Loucy (cell line): ENCODE results near the gene SMC4.

Experiments used
- H2AFZ ChIP-seq: fragments of 200-600 bp; sonication (generic); 2 replicates; pipeline ENCODE4 v1.6.0; 2016; ENCODE audit warnings: antibody characterized with exemption, mild to moderate bottlenecking, low read length, moderate library complexity
- H3F3A ChIP-seq: fragments of 200-600 bp; 2 replicates; pipeline ENCODE4 v1.6.0; 2016; ENCODE audit warnings: antibody characterized with exemption, low read depth, mild to moderate bottlenecking
- H3K27me3 ChIP-seq: fragments of 200-600 bp; sonication (generic); 2 replicates; pipeline ENCODE4 v1.6.1; 2014; ENCODE audit warnings: low read length, mild to moderate bottlenecking; ENCODE audit not compliant: insufficient read depth, poor library complexity, severe bottlenecking
- H3K36me3 ChIP-seq: fragments of 200-600 bp; sonication (generic); 2 replicates; pipeline ENCODE4 v1.6.1; 2016; ENCODE audit warnings: low read length; ENCODE audit not compliant: insufficient read depth
- H3K4me1 ChIP-seq: fragments of 200-600 bp; sonication (generic); 2 replicates; pipeline ENCODE4 v1.5.1; 2014; ENCODE audit warnings: low read length, mild to moderate bottlenecking; ENCODE audit not compliant: insufficient read depth, poor library complexity, severe bottlenecking
- H3K4me2 ChIP-seq: fragments of 200-600 bp; sonication (generic); 2 replicates; pipeline ENCODE4 v1.6.0; 2014; ENCODE audit warnings: antibody characterized with exemption, low read length, low read depth, mild to moderate bottlenecking; ENCODE audit not compliant: poor library complexity, severe bottlenecking
- H3K4me3 ChIP-seq: fragments of 200-600 bp; sonication (generic); 2 replicates; pipeline ENCODE4 v1.5.1; 2014; ENCODE audit warnings: low read length, mild to moderate bottlenecking, mixed read lengths; ENCODE audit not compliant: poor library complexity, severe bottlenecking
- H3K79me2 ChIP-seq: fragments of 200-600 bp; sonication (generic); 2 replicates; pipeline ENCODE4 v1.6.1; 2014; ENCODE audit warnings: low read length; ENCODE audit not compliant: insufficient read depth
- H3K9ac ChIP-seq: fragments of 200-600 bp; sonication (generic); 2 replicates; pipeline ENCODE4 v1.6.0; 2014; ENCODE audit warnings: mild to moderate bottlenecking, low read depth, low read length, moderate library complexity; ENCODE audit not compliant: poor library complexity, severe bottlenecking
- H3K9me2 ChIP-seq: fragments of 200-600 bp; sonication (generic); replicated peaks from 2 replicates; pipeline ENCODE4 v1.6.1; 2016; ENCODE audit warnings: low read depth, low read length, mixed read lengths
- H3K9me3 ChIP-seq: fragments of 200-600 bp; sonication (generic); 2 replicates; pipeline ENCODE4 v1.6.1; 2014; ENCODE audit warnings: mild to moderate bottlenecking, antibody characterized with exemption, low read length, low read depth; ENCODE audit not compliant: insufficient read depth
- H4K20me1 ChIP-seq: fragments of 200-600 bp; sonication (generic); 2 replicates; pipeline ENCODE4 v1.6.0; 2014; ENCODE audit warnings: antibody characterized with exemption, low read length, mild to moderate bottlenecking; ENCODE audit not compliant: insufficient read depth, poor library complexity, severe bottlenecking
- CTCF ChIP-seq: fragments of 200-600 bp; sonication (generic); conservative IDR thresholded peaks from 2 replicates; pipeline ENCODE4 v1.5.1; 2014; ENCODE audit warnings: mild to moderate bottlenecking, antibody characterized with exemption, low read length
- EZH2phosphoT487 ChIP-seq: fragments of 200-600 bp; IDR thresholded peaks from 2 replicates; pipeline ENCODE4 v1.6.1; 2018; ENCODE audit warnings: antibody characterized with exemption, mild to moderate bottlenecking, moderate library complexity, borderline replicate concordance

SMC4 gene

GRCh38 chr3:160455846-160456245, 56.4 kb downstream of the SMC4 start:
- Histone ChIP-seq H4K20me1 (no peaks in the 10 kb centered on the region), H3K27me3 (no peaks in the 10 kb centered on the region), H3K9me3 (no peaks in the 10 kb centered on the region), H3F3A (no peaks in the 10 kb centered on the region), H2AFZ (no peak overlapping the region), H3K36me3 (no peaks in the 10 kb centered on the region), H3K9ac (no peak overlapping the region), H3K4me2 (no peak overlapping the region), H3K4me1 (no peaks in the 10 kb centered on the region), H3K9me2 (no peaks in the 10 kb centered on the region), H3K4me3 (no peak overlapping the region), H3K79me2 (no peaks in the 10 kb centered on the region)
- no peak for TF ChIP-seq CTCF
- no peak for TF ChIP-seq EZH2phosphoT487

- Histone ChIP-seq H3K4me3 (no peak overlapping the region), H3K27me3 (no peaks in the 10 kb centered on the region), H3K9me2 (no peaks in the 10 kb centered on the region), H3K4me2 (no peak overlapping the region), H3K79me2 (no peaks in the 10 kb centered on the region), H3K36me3 (no peaks in the 10 kb centered on the region), H3F3A (no peaks in the 10 kb centered on the region), H2AFZ (no peak overlapping the region), H3K4me1 (no peaks in the 10 kb centered on the region), H3K9me3 (no peaks in the 10 kb centered on the region), H4K20me1 (no peaks in the 10 kb centered on the region), H3K9ac (no peak overlapping the region)
- TF ChIP-seq CTCF (no peak), EZH2phosphoT487 (no peak)
Measured at GRCh38 chr3:160458151-160458550, 58.7 kb downstream of the SMC4 start.

- Histone ChIP-seq H3F3A (no peaks in the 10 kb centered on the region), H3K4me2 (no peak overlapping the region), H3K4me3 (no peak overlapping the region), H3K4me1 (no peaks in the 10 kb centered on the region), H4K20me1 (no peaks in the 10 kb centered on the region), H2AFZ (no peak overlapping the region), H3K9ac (no peak overlapping the region), H3K9me2 (no peaks in the 10 kb centered on the region), H3K79me2 (no peaks in the 10 kb centered on the region), H3K36me3 (no peaks in the 10 kb centered on the region), H3K27me3 (no peaks in the 10 kb centered on the region), H3K9me3 (no peaks in the 10 kb centered on the region)
- TF ChIP-seq EZH2phosphoT487 = no peak
- TF ChIP-seq CTCF = no peak
Measured at GRCh38 chr3:160459450-160459970, 60.1 kb downstream of the SMC4 start.
